ENCODE measurements around the gene PLXNA1.

DNA sequence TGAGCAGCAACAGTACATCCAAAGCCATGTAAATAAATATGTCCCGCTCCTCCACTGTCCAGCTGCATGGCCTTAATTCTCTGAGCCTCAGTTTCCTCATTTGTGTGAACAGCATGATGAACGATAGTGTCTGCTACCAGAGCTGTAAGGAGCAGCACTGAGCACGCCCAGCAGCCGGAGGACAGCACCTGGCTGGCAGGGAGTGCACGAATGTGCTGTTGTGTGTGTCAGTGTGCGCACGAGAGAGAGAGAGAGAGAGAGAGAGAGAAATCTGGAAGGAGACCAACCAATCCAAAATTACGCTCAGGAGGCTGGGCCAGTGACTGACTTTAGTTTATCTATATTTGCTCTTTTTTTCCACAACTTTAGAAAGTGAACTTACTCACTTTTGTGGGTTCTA, 26.6 kb upstream of the PLXNA1 start:
- TF ChIP-seq, protein P1, sequence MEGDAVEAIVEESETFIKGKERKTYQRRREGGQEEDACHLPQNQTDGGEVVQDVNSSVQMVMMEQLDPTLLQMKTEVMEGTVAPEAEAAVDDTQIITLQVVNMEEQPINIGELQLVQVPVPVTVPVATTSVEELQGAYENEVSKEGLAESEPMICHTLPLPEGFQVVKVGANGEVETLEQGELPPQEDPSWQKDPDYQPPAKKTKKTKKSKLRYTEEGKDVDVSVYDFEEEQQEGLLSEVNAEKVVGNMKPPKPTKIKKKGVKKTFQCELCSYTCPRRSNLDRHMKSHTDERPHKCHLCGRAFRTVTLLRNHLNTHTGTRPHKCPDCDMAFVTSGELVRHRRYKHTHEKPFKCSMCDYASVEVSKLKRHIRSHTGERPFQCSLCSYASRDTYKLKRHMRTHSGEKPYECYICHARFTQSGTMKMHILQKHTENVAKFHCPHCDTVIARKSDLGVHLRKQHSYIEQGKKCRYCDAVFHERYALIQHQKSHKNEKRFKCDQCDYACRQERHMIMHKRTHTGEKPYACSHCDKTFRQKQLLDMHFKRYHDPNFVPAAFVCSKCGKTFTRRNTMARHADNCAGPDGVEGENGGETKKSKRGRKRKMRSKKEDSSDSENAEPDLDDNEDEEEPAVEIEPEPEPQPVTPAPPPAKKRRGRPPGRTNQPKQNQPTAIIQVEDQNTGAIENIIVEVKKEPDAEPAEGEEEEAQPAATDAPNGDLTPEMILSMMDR (IDR thresholded peaks at IDR 0.05; ENCODE audit: low read length): no peak
- TF ChIP-seq EZH2phosphoT487 (IDR thresholded peaks at IDR 0.05; ENCODE audit: low read length): no peak

Data from MM.1S (cell line).